ENCODE data around the gene NCAPG2. TPM values are rescaled to one million over a fixed set of nuclear protein-coding genes. Genes with fewer than 3 reads are reported as not detected.

Gene NCAPG2
- total and polyA plus RNA-seq, 2 experiments from 2014 or later: 38.7 to 91.2 TPM

DNA sequence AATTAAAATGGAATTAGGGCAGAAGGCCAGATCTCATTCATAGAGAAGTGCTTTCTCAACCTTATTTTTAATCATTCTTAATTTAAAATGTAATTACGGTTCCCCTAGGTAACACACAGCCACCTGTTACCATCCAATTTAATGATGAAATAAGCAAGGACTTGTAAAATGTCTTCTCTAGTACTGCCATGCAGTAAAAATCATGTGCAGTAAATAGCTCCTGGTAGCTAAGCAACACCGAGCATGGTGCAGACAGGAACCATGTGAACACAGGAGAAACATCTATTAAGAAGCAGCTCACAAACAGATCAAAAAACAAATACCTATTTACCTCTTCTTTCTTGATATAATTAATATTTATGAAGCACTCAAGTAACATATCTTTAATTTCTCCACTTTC, 15.1 kb downstream of the NCAPG2 start:
- DNase-seq (ENCODE audit: low spot score) (no peak), ATAC-seq (no peak)
- TF ChIP-seq CREB1 (CRISPR knock-in tag; IDR thresholded peaks at IDR 0.05; ENCODE audit: low read depth) (no peak), NANOG (IDR thresholded peaks at IDR 0.05; ENCODE audit: borderline replicate concordance) (no peak), POLR2AphosphoS5 (IDR thresholded peaks at IDR 0.05; ENCODE audit: low read depth) (no peak), JUNB (IDR thresholded peaks at IDR 0.05; ENCODE audit: unreplicated experiment) (no peak), ZNF114 (CRISPR knock-in tag; IDR thresholded peaks at IDR 0.05) (no peak), EZH2phosphoT487 (IDR thresholded peaks at IDR 0.05; ENCODE audit: unreplicated experiment) (no peak)
- TF ChIP-seq, protein P1, sequence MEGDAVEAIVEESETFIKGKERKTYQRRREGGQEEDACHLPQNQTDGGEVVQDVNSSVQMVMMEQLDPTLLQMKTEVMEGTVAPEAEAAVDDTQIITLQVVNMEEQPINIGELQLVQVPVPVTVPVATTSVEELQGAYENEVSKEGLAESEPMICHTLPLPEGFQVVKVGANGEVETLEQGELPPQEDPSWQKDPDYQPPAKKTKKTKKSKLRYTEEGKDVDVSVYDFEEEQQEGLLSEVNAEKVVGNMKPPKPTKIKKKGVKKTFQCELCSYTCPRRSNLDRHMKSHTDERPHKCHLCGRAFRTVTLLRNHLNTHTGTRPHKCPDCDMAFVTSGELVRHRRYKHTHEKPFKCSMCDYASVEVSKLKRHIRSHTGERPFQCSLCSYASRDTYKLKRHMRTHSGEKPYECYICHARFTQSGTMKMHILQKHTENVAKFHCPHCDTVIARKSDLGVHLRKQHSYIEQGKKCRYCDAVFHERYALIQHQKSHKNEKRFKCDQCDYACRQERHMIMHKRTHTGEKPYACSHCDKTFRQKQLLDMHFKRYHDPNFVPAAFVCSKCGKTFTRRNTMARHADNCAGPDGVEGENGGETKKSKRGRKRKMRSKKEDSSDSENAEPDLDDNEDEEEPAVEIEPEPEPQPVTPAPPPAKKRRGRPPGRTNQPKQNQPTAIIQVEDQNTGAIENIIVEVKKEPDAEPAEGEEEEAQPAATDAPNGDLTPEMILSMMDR (conservative IDR thresholded peaks at IDR 0.05; ENCODE audit: low read depth in 2 of 2): no peak
- TF ChIP-seq, protein P2, sequence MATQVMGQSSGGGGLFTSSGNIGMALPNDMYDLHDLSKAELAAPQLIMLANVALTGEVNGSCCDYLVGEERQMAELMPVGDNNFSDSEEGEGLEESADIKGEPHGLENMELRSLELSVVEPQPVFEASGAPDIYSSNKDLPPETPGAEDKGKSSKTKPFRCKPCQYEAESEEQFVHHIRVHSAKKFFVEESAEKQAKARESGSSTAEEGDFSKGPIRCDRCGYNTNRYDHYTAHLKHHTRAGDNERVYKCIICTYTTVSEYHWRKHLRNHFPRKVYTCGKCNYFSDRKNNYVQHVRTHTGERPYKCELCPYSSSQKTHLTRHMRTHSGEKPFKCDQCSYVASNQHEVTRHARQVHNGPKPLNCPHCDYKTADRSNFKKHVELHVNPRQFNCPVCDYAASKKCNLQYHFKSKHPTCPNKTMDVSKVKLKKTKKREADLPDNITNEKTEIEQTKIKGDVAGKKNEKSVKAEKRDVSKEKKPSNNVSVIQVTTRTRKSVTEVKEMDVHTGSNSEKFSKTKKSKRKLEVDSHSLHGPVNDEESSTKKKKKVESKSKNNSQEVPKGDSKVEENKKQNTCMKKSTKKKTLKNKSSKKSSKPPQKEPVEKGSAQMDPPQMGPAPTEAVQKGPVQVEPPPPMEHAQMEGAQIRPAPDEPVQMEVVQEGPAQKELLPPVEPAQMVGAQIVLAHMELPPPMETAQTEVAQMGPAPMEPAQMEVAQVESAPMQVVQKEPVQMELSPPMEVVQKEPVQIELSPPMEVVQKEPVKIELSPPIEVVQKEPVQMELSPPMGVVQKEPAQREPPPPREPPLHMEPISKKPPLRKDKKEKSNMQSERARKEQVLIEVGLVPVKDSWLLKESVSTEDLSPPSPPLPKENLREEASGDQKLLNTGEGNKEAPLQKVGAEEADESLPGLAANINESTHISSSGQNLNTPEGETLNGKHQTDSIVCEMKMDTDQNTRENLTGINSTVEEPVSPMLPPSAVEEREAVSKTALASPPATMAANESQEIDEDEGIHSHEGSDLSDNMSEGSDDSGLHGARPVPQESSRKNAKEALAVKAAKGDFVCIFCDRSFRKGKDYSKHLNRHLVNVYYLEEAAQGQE (IDR thresholded peaks at IDR 0.05; ENCODE audit: unreplicated experiment): no peak
- TF ChIP-seq, protein P3, sequence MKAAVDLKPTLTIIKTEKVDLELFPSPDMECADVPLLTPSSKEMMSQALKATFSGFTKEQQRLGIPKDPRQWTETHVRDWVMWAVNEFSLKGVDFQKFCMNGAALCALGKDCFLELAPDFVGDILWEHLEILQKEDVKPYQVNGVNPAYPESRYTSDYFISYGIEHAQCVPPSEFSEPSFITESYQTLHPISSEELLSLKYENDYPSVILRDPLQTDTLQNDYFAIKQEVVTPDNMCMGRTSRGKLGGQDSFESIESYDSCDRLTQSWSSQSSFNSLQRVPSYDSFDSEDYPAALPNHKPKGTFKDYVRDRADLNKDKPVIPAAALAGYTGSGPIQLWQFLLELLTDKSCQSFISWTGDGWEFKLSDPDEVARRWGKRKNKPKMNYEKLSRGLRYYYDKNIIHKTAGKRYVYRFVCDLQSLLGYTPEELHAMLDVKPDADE (IDR thresholded peaks at IDR 0.05): no peak
- no peaks in the 10 kb centered on the region for H3K4me1 Mint-ChIP-seq
- H3K4me2 ChIP-seq: no peak overlapping the region
- H3K4me1 ChIP-seq (ENCODE audit: insufficient read depth): no peaks in the 10 kb centered on the region
- no peaks in the 10 kb centered on the region for H3K27me3 Mint-ChIP-seq (ENCODE audit: insufficient read depth, low read depth, poor library complexity)
- H3K36me3 ChIP-seq (ENCODE audit: insufficient read depth): peaks cover 77% of the 10 kb centered on the region
- no peak overlapping the region for H3K27ac Mint-ChIP-seq
- no peak overlapping the region for H2AFZ ChIP-seq
- no peak overlapping the region for H3K27ac ChIP-seq (ENCODE audit: low read depth)
- no peaks in the 10 kb centered on the region for H3K27me3 ChIP-seq (ENCODE audit: insufficient read depth)
- peaks cover 37% of the 10 kb centered on the region for H4K20me1 ChIP-seq (replicated peaks; ENCODE audit: insufficient read depth)
- H3K36me3 Mint-ChIP-seq (ENCODE audit: low read depth): peaks cover 72% of the 10 kb centered on the region
- no peak overlapping the region for H3K4me3 ChIP-seq
- no peak overlapping the region for H3K4me3 Mint-ChIP-seq
- H3F3A ChIP-seq (replicated peaks; ENCODE audit: low read depth): no peaks in the 10 kb centered on the region
- no peaks in the 10 kb centered on the region for H3K9me2 ChIP-seq (ENCODE audit: insufficient read depth)
- no peaks in the 10 kb centered on the region for H3K9me3 Mint-ChIP-seq
- H3K79me2 ChIP-seq (replicated peaks; ENCODE audit: insufficient read depth): peaks cover 20% of the 10 kb centered on the region

DNA sequence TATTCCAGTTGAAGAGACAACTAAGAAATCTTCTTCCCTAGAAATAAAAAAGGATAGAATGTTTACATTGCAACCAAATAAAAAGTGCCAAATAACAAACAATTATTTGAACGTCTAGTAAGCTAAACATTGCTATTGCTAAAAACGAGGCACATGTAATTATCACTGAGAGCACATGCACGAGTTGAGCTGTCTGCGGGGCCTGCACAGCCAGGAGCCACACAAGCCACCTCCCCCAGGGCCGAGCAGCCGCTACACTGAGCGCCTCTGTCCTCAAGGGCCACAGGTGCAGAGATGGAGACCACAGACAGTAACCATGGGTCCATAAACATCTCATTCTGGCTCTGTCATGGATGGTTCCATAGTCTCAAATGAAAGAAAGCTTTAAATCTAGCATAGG, 17.2 kb downstream of the NCAPG2 start:
- no peak for DNase-seq (ENCODE audit: low spot score)
- no peak overlapping the region for H3K4me3 Mint-ChIP-seq
- H3K36me3 Mint-ChIP-seq (ENCODE audit: low read depth): peaks cover 75% of the 10 kb centered on the region
- Histone ChIP-seq H2AFZ (no peak overlapping the region), H3F3A (replicated peaks; ENCODE audit: low read depth) (no peaks in the 10 kb centered on the region), H3K4me2 (no peak overlapping the region), H3K4me3 (no peak overlapping the region), H3K27me3 (ENCODE audit: insufficient read depth) (no peaks in the 10 kb centered on the region), H4K20me1 (replicated peaks; ENCODE audit: insufficient read depth) (peaks cover 29% of the 10 kb centered on the region), H3K36me3 (ENCODE audit: insufficient read depth) (peaks cover 82% of the 10 kb centered on the region), H3K9me2 (ENCODE audit: insufficient read depth) (no peaks in the 10 kb centered on the region), H3K79me2 (replicated peaks; ENCODE audit: insufficient read depth) (peaks cover 3% of the 10 kb centered on the region; the same call in 1 of the 2 replicates), H3K27ac (ENCODE audit: low read depth) (no peak overlapping the region), H3K4me1 (ENCODE audit: insufficient read depth) (no peaks in the 10 kb centered on the region)
- H3K27me3 Mint-ChIP-seq (ENCODE audit: insufficient read depth, low read depth, poor library complexity): no peaks in the 10 kb centered on the region
- no peak overlapping the region for H3K27ac Mint-ChIP-seq
- no peaks in the 10 kb centered on the region for H3K9me3 Mint-ChIP-seq
- ATAC-seq: no peak
- no peaks in the 10 kb centered on the region for H3K4me1 Mint-ChIP-seq
- no peak for TF ChIP-seq EZH2phosphoT487 (IDR thresholded peaks at IDR 0.05; ENCODE audit: unreplicated experiment)
- TF ChIP-seq ZNF331 (CRISPR knock-in tag; IDR thresholded peaks at IDR 0.05; ENCODE audit: low read depth): no peak
- TF ChIP-seq STAT1 (IDR thresholded peaks at IDR 0.05; ENCODE audit: unreplicated experiment): no peak
- no peak for TF ChIP-seq EZH2 (IDR thresholded peaks at IDR 0.05; ENCODE audit: low read depth, unreplicated experiment)
- TF ChIP-seq, protein P1 (conservative IDR thresholded peaks at IDR 0.05; ENCODE audit: low read depth in 2 of 2): no peak
- TF ChIP-seq, protein P2 (IDR thresholded peaks at IDR 0.05; ENCODE audit: unreplicated experiment): no peak

Data from GM23338 (cell line).